Measurements from ENCODE around the gene CREB3L2. TPM values are rescaled to one million over a fixed set of nuclear protein-coding genes. Genes with fewer than 3 reads are reported as not detected.
"Not testable (repeated sequence)": the region's sequence is repeated elsewhere in the genome, so short reads cannot be mapped to it uniquely, and the experiment has no call there.

The CREB3L2 gene
- total and polyA plus RNA-seq, 2 of the 4 experiments (the other 2 are of a cell fraction) = 42.3 to 57.9 TPM

GRCh38 chr7:137968339-137968738, 33.5 kb downstream of the CREB3L2 start:
- H2BK120ac ChIP-seq (ENCODE audit: low read depth, low read length); POLR2A ChIA-PET (ENCODE audit: unreplicated experiment); dilution Hi-C loops (cut with HindIII; ENCODE audit: low sequenced_read_pairs, unreplicated experiment); H3K56ac ChIP-seq (ENCODE audit: extremely low read depth, insufficient read depth, low read length); H2AFZ ChIP-seq (replicated peaks; ENCODE audit: low read length, poor library complexity); H2BK15ac ChIP-seq (ENCODE audit: low read depth, low read length); H3K27me3 ChIP-seq (ENCODE audit: control insufficient read depth, insufficient read depth, low read length); H3K9me3 ChIP-seq (ENCODE audit: control insufficient read depth, insufficient read depth, low read length); BruUV-seq (replicated peaks); H2BK20ac ChIP-seq (ENCODE audit: low read depth, low read length); DNase-seq; in situ Hi-C loops (cut with MboI; ENCODE audit: low sequenced_read_pairs); CTCF ChIA-PET; H4K91ac ChIP-seq (ENCODE audit: insufficient read depth, low read depth, low read length); intact Hi-C loops (cut with micrococcal nuclease); H4K5ac ChIP-seq (ENCODE audit: low read depth, low read length); H4K8ac ChIP-seq (ENCODE audit: low read depth in 2 of 2, low read length in 2 of 2); H3K4ac ChIP-seq (ENCODE audit: low read depth, low read length); H3K4me3 ChIP-seq (ENCODE audit: insufficient read depth, low read depth, low read length); H2AK9ac ChIP-seq (replicated peaks; ENCODE audit: low read depth, low read length, poor library complexity); H3K27ac ChIP-seq (ENCODE audit: insufficient read depth, low read length); H3K4me2 ChIP-seq (ENCODE audit: low read depth, low read length); ATAC-seq (ENCODE audit: low read depth); H3K9ac ChIP-seq (ENCODE audit: low read depth, low read length); H3K36me3 ChIP-seq (ENCODE audit: control insufficient read depth, insufficient read depth, low read length); H3K14ac ChIP-seq (replicated peaks; ENCODE audit: low read depth, low read length); H3K23ac ChIP-seq (ENCODE audit: low read depth, low read length): not testable (repeated sequence)
- H2AK5ac ChIP-seq (ENCODE audit: low read depth, low read length) = peak overlapping the region; percentile 28; the same call in 1 of the 2 replicates
- no CpG with 5 or more reads among the region's 4 CpGs for WGBS, 2 experiments (ENCODE audit: extremely low coverage in 2 of 2, insufficient read length in 1 of 2)
- H3K79me1 ChIP-seq (ENCODE audit: low read depth in 1 of 2, low read length in 2 of 2) = peaks cover 35 to 74% of the 10 kb centered on the region in 2 experiments
- H3K18ac ChIP-seq (ENCODE audit: low read depth, low read length) = peak overlapping the region; percentile 19; the same call in 1 of the 2 replicates
- H2BK5ac ChIP-seq (ENCODE audit: low read depth, low read length, poor library complexity, severe bottlenecking) = peak overlapping the region; percentile 40
- peaks cover 30% of the 10 kb centered on the region for H4K20me1 ChIP-seq (ENCODE audit: insufficient read depth, low read length)
- peaks cover 23% of the 10 kb centered on the region for H3K9me1 ChIP-seq (ENCODE audit: insufficient read depth, low read length)
- H3K4me1 ChIP-seq (ENCODE audit: control insufficient read depth, insufficient read depth, low read length) = peaks cover 18% of the 10 kb centered on the region
